ENCODE results near the gene VPS26C.

The VPS26C gene

DNA sequence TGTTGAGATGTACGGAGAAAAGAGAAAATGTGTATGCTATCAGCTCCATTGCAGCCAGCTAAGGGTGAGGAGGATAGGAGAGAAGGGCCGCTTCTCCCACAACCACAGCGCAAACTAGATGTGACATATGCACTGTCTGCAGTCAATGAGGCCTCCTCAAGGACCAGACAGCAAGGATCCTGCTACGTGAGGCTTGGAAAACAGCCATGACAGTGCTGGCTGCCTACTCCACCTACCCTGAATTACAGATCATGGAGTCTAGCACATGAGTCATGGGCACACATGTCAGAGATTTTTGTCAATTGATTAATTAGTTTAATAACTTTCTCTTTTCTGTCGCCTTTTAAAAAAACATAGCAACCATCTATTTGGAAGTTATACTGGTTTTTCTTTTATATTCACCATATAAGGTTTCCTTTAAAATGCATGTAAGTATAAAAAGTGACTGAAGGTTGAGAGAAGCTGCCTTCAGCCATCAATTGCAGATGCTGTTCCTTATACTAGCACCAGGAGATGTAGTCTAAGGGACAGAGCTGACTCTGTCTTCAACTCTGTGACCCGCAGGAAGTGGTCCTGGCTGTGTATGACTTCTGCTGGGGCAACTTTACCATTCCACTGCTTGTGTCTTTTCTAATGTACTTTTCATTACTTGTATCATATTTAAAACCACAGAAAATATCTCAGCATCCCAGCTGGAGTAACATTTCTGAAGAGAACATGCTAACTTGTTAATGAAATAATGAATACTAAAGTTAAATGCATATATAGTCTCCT, 3.1 kb downstream of the VPS26C start:
- DNase-seq, result no peak

GRCh38 chr21:37259426-37259825, 7.7 kb downstream of the VPS26C start:
- no peak for DNase-seq

- peak; percentile 53 to 55 for DNase-seq
Observed at GRCh38 chr21:37257967-37258877, 8.9 kb downstream of the VPS26C start.

- DNase-seq, result peak; percentile 74 to 76
Observed at GRCh38 chr21:37257511-37257966, 9.6 kb downstream of the VPS26C start.

DNA sequence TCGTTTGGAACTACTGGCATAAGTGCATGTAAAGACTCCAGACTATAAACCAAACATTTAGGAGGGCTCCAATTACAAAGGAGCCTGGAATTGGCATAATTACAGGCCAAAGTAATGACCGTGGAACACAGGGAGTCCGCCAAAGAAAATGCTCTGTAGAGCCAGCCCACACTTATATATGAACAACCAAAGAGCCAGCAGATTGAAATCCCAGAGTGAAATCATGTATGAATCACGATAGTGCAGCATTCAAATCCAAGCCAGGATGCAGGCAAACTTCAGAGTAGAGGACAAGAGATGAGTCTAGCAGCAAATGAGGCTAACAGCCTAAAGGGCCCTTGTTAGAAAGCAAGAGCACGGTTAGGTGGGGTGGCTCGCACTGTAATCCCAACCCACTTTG, 13.1 kb downstream of the VPS26C start:
- DNase-seq, result no peak

- peak; percentile 78 to 94 for DNase-seq
Observed at GRCh38 chr21:37251294-37251634, 15.9 kb downstream of the VPS26C start.

DNA sequence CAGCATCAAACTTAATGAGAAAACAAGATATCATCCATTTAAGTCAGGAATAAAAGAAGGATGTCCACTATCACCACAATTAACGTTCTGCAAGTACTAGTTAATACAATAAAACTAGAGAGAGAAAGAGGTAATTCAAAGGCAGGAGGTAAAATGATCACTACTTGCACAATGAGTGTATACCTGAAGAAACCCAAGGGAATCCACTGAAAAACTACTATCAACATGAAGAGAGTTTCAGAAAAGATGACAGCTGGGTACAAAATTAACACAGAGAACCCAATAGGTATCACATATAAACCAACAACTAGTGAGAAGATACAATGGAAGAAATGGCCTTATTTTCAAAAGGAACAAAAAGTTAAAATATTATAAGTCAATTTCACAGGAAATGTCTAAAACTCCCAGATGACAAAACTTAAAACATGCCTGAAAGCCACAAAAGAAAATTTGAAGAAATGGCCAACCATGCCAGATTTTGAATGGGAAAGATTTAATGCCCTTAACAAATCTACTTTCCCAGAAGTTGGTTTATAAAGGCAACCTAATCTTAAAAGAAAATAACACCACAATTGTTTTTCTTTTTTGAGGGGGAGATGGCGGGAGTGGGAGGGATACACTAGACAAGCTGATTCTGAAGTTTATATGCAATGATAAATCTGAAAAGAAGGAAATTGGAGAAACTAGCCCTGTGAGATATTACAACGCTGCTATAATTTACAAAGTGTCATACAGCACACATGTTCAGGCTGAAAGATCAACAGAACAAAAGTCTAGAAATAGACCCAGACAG, 17.8 kb downstream of the VPS26C start:
- no peak for DNase-seq

- no peak for DNase-seq
Observed at GRCh38 chr21:37248298-37248697, 18.8 kb downstream of the VPS26C start.

- no peak for DNase-seq
Observed at GRCh38 chr21:37245151-37245550, 22.0 kb downstream of the VPS26C start.

GRCh38 chr21:37244501-37245095, 22.5 kb downstream of the VPS26C start:
- DNase-seq, result no peak

DNA sequence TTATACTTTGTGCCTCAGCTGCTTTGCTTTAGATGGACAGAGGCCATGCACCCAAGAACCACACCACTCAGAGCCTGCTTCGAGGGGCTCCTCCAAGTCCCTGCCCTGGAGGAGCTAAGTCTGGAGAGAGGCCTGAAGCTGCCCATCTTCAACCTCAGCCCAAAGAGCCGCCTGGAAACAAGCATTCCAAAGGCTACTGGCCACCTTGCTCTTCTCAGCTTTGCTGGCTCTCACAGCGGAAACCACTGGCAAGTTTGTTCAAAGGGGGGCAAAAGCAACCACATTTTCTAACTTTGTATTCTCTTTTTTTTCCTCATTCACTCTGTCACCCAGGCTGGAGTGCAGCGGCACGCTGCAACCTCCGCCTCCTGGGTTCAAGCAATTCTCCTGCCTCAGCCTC, 23.2 kb downstream of the VPS26C start:
- no peak for DNase-seq

GRCh38 chr21:37241426-37241825, 25.7 kb downstream of the VPS26C start:
- DNase-seq, result no peak

DNA sequence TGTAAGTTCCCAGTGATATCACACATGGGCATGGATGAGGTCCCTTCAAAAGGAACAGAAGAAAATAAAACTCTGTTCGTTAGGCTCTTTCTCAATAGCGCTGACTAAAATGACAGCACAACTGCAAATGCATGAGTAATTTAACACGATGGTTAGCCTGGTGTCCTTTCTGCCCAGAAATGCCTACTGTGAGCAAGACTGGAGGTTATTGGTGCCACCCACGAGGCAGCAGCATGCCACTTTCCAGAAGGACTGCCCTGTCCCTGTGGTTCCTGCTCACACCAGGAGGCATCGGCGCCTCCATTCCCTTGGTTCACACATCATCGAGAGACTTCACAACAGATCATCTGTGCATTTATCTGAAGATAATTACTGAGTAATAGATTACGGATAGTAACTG, 26.2 kb downstream of the VPS26C start:
- no peak for DNase-seq

GRCh38 chr21:37237764-37238163, 29.4 kb downstream of the VPS26C start:
- DNase-seq, result no peak

- DNase-seq, result no peak
Observed at GRCh38 chr21:37237346-37237745, 29.8 kb downstream of the VPS26C start.

DNA sequence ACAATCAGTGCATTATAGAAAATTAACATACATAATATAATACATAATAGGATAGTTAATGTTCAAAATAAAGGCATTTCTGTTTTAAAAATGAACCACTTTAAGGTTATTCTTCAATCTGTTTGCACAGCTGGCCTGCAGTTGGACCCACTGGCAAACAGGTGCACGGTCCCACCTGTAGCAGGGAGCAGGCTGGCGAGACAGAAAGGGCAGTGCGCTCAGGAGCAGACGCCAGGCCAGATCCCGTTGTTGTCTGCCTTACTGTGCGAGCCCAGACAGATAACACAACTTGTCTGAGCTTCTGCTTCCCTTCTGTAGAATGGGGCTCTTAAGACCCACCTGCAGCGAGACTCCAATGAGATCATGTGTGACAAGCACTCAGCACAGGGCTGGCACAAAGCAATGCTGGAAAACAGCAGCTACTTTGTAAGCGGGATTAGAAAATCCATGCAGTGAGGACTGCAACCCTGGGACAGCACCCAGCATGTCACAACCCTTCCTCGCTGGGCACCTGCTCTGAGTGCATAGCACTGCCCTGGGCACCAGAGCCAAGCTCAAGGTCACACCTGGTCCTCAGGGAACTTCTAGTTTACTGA, 33.5 kb downstream of the VPS26C start:
- no peak for DNase-seq

DNA sequence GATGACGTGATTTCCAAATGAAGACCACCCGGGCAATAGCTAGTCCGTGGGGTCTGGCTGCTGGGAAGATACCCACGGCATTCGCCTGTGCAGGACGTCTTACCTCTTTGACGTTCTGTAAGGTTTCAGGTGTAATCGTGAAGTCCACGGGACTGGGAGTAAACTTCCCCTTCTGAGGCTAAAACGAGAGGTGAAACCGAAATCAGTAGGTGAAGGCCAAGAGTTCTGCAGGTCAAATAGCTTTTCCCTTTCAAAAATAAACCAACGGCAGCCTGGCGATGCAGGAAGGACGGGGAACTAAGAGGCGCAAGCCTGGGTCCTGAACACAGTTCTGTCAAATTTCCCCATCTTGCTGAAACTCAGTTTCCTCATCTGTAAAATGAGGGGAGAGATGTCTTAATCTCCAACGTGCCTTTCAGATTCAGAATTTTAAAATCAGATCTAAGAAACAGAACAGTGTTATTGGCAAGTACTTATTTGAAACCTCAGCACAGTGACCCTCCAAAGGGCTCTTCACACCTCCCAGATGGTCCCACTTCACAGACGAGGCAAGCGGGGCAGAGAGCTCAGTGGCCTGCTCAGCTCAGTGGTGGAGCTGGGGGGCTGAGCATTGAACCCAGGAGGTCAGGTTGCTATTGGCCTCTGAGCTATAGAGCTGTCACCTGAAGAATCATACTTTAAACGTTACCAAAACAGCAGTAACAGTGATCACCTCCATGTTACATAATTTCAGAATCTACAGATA, 34.7 kb downstream of the VPS26C start:
- DNase-seq, result no peak

- no peak for DNase-seq
Observed at GRCh38 chr21:37231671-37232070, 35.5 kb downstream of the VPS26C start.

GRCh38 chr21:37231249-37231645, 35.9 kb downstream of the VPS26C start:
- DNase-seq, result no peak

DNA sequence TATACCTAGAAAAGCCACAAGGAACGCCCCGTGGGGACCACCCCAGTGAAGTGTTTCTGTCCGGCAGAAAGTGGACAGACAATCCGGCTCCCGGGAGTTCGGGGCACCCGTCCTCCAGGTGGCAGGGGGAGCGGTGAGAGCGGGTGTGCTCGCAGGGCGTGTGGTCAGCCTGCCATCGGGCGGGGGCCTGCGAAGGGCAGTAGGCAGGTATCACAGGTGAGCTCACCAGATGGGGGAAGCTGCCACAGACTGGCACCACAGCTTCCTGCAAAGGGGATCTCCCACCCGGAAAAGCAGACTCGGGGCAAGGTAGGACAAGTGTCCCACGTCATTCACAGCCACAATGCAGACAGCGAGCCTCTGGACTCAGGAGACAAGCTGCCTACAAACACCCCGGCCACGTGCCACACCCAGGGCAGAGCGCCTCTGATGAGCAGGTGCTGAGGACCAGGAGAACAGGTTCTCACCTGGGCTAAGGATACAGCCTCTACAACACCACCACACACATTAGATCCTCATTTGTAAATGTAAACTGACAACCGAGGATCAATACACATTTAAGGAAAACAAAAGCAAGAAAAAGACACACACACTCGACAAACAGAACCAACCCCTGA, 36.4 kb downstream of the VPS26C start:
- DNase-seq, result no peak

DNA sequence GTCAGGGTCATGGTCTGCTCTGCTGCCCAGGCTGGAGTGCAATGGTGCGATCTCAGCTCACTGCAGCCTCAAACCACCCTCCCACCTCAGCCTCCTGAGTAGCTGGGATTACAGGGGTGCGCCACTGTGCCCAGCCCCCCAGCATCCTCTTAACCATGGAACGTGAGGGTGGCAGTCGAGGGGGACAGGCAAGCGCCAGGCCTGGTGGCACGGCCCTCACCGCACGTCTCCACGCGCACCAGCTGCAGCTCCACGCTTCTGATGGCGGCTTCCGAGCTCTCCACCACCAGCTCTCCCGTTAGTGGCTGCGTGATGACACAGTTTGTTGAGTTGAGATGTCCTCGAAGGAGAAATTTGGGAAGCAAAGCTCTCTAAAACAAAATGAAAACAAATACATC, 39.1 kb downstream of the VPS26C start:
- no peak for DNase-seq
